Measurements from ENCODE around the gene KRTAP1-5. TPM values are rescaled to one million over a fixed set of nuclear protein-coding genes. Genes with fewer than 3 reads are reported as not detected.
"Not testable (repeated sequence)": the region's sequence is repeated elsewhere in the genome, so short reads cannot be mapped to it uniquely, and the experiment has no call there.

The KRTAP1-5 gene
- total RNA-seq, 1 experiment from 2014 or later = not detected

GRCh38 chr17:41009301-41009760 lies 17.7 kb downstream of the KRTAP1-5 start:
- no peak for DNase-seq (ENCODE audit: extremely low read depth, low read depth)

- no peak for DNase-seq (ENCODE audit: extremely low read depth, low read depth)
Measured at GRCh38 chr17:41008811-41009210, 18.2 kb downstream of the KRTAP1-5 start, which contains the start of gene KRTAP3-1. Gene KRTAP3-1 (minus strand): TSS chr17:41009128. CDS start chr17:41009074, 54 bp downstream.

GRCh38 chr17:41004397-41004796 lies 22.6 kb downstream of the KRTAP1-5 start:
- DNase-seq (ENCODE audit: extremely low read depth, low read depth) = no peak

DNA sequence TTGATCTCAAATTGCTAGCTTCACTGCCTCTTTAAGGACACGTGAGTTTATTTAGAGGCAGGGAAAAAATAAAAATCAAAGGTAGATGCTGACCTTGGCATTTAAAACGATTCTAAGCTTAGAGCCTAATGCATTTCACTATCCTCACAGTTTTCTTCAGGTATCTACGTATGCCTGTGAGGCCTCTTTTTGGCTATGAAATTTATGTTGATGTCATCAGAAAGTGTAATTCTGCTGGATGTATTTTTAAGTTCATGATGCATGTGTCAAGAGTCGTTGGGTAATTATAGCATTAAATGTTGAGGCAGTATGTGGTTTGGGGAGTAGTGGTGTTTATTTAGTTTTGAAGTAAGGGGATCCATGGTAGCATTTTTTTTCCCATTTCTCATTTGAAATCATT lies 23.1 kb downstream of the KRTAP1-5 start:
- DNase-seq (ENCODE audit: extremely low read depth, low read depth) = no peak

DNA sequence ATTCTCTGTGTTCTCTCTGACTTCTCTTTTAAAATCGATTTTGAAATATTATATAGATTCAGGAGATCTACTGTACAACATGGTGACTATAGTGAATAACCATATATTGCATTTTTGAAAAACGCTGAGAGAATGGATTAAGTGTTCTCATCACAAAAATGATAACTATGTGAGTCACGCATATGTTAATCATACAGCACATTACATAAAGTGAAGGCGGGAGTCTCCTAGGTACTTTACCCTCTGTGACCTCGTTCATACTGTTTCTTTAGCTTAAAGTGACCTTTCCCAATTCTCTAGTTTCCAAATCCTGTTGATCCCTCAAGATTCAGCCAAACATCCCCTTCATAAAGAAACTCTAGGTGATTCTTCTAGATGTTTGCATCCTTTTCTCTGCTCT lies 24.2 kb downstream of the KRTAP1-5 start:
- DNase-seq (ENCODE audit: extremely low read depth, low read depth) = no peak

GRCh38 chr17:41001795-41002194 lies 25.2 kb downstream of the KRTAP1-5 start:
- no peak for DNase-seq (ENCODE audit: extremely low read depth, low read depth)

- DNase-seq (ENCODE audit: extremely low read depth, low read depth) = not testable (repeated sequence)
Measured at GRCh38 chr17:40999563-40999962, 27.4 kb downstream of the KRTAP1-5 start, which contains the start of gene KRTAP3-2. Gene KRTAP3-2 (minus strand): TSS chr17:40999906. CDS start chr17:40999853, 53 bp downstream.

DNA sequence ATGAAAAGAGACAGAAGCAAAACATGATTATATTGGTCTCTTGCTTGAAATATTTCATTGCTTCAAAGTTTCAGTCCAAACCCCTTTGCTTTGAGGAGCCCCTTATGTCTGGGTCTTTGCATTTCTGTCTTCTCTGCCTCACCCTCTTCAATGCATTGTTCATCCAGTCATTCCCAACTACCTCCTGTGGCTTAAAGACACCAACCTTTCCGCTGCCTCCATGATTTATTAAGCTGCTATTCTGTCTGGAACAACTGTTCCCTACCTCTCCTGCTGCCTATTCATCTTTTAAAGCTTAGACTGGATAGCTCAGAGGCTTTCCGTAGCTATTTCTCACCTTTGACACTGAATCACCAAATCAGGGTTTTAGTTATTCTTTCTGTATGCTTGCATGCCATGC lies 29.6 kb downstream of the KRTAP1-5 start:
- DNase-seq (ENCODE audit: extremely low read depth, low read depth) = no peak

GRCh38 chr17:40996829-40997228 lies 30.2 kb downstream of the KRTAP1-5 start:
- no peak for DNase-seq (ENCODE audit: extremely low read depth, low read depth)

DNA sequence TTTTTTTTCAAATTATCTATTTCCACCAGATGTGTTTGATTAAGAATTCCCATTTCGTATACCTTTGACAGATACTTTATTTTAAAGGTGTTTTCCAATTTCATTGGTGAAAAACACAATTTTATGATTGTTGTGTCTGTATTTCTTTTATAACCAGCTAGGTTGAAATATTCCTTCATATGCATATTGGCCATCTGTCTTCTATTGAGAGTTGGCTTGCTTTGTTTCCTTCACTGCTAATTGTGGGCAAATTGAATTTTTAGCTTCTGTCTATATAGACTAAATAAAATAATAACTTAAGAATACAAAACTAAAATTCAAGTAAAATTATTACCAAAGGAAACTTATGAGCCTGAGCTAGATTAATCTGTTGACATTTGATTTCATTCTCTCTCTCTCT lies 31.9 kb downstream of the KRTAP1-5 start:
- DNase-seq (ENCODE audit: extremely low read depth, low read depth) = no peak

GRCh38 chr17:40993839-40994238 lies 33.2 kb downstream of the KRTAP1-5 start, which contains the start of gene KRTAP3-3:
Gene KRTAP3-3 (minus strand): TSS chr17:40994164. CDS start chr17:40994097, 67 bp downstream.
- no peak for DNase-seq (ENCODE audit: extremely low read depth, low read depth)

DNA sequence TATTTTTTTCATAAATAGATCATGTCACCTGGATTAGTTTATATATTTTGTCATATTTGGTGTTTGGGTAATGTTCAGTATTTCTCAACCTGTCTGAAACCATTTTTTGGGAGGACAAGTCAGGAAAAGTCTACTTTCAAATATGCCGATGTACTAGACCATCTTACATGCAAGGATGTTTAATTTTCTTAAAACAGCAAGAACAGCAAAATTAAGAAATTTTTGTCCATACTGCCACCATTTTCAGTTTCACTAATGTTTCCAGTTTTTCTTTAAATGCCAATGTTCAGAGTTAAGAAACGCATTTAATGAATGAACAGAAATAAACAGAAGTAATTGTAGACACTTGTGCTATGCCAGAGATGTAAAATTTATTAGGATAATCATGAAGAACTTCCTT lies 33.9 kb downstream of the KRTAP1-5 start:
- DNase-seq (ENCODE audit: extremely low read depth, low read depth) = no peak

DNA sequence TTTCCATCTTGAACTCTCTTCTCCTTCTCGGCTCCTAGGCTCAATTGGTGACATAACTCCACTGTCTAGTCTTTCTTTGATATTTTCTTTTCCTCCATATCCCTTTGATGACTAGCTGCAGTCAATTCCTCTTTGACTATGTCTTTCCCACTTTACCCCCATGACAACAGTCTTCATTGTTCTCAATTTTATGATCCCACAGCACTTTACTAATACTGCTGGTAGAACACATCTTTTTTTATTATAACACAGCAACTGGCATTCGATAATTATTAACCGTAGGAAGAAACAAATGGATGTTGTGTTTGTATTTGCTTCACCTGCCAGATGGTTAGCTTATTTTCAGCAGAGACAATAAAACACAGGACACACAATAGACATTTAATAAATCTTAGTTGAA lies 34.3 kb downstream of the KRTAP1-5 start:
- DNase-seq (ENCODE audit: extremely low read depth, low read depth) = no peak

DNA sequence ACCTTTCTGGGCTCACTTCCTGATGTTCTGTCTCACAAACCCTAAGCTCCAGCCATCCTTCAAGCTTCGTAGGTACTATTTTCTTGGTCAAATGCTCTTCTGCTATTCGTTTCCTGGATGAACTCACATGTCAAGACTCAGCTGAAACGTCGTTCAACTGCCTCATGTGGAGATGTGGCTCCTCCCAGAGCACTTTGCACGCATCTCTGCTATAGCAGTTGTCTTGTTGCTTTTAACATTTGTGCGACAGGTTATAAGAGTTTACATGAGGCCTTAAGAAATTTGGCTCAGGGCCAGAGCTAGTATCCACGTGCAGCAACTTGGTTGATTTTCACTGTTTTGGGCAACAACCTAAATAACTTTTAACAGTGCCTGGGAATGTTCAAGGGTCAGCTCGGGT lies 40.1 kb downstream of the KRTAP1-5 start:
- no peak for DNase-seq (ENCODE audit: extremely low read depth, low read depth)

- no peak for DNase-seq (ENCODE audit: extremely low read depth, low read depth)
Measured at GRCh38 chr17:40984226-40984625, 42.8 kb downstream of the KRTAP1-5 start, which contains the start of gene KRT40. Gene KRT40 (minus strand): TSS chr17:40984326. CDS start chr17:40984273, 53 bp downstream.

- no peak for DNase-seq (ENCODE audit: extremely low read depth, low read depth)
Measured at GRCh38 chr17:40981115-40981514, 45.9 kb downstream of the KRTAP1-5 start.

GRCh38 chr17:40980596-40980995 lies 46.4 kb downstream of the KRTAP1-5 start:
- no peak for DNase-seq (ENCODE audit: extremely low read depth, low read depth)

GRCh38 chr17:40980117-40980516 lies 46.9 kb downstream of the KRTAP1-5 start:
- DNase-seq (ENCODE audit: extremely low read depth, low read depth) = no peak

DNA sequence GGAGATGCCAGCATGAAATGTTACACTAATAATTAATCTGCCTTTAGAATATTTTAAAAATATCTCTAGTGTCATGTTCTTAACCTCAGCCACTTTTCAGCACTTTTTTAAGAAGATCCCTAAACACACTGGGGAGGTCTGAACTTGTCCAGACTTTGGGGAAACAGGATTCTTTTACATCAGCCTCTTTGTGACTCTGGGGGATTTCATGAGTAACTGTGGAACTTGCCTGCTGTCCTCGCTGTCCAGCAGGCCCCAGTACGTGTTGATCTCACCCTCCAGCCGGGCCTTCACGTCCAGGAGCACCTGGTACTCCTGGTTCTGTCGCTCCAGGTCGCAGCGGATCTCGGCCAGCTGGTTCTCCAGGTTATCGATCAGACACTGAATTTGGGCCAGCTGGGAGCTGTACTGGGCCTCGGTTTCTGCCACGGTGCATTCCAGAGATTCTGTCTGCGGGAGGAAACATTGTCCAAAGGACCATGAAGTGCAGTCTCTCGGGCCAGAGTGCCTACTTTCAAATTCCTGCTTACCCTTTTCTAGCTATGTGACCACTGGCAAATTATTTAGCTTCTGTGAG lies 48.3 kb downstream of the KRTAP1-5 start:
- DNase-seq (ENCODE audit: extremely low read depth, low read depth) = no peak
